NCI-H460 (cell line): ENCODE measurements around the gene NAA15. TPM values are rescaled to one million over a fixed set of nuclear protein-coding genes. Genes with fewer than 3 reads are reported as not detected.
"Not testable (repeated sequence)": the region's sequence is repeated elsewhere in the genome, so short reads cannot be mapped to it uniquely, and the experiment has no call there.

Experiments
- DNase-seq: peaks from one replicate; pipeline ENCODE4 v3.0.0-alpha.2; 2016; ENCODE audit warnings: low read depth; ENCODE audit errors: extremely low read depth
- total RNA-seq: library from RNA; depleted of rRNA; stranded (reverse); fragments of >200 nt; shearing (Covaris generic); gene quantifications from 2 replicates; pipeline ENCODE4 v1.2.3, GENCODE V29; 2014

The NAA15 gene
- total RNA-seq, 1 experiment from 2014 or later, result 45.8 TPM

DNA sequence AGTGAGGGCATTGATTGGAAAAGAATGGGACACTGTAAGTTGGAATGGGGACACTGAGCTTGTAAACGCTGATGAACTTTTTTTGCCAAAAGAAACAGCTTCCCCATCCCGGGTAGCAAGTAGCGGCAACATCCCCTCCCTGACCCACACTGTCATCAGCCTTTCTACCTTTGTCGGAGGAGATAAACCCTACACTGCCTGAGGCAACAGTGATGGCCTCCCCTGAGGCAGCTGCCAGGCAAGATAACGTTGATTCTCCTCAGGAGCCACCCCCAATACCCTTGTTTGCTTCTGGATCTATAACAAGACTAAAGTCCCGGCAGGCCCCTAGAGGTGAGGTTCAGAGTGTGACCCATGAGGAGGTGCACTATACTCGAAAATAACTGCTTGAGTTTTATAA lies 142.4 kb downstream of the NAA15 start:
- DNase-seq, result no peak

GRCh38 chr4:139444881-139445280 lies 143.6 kb downstream of the NAA15 start:
- not testable (repeated sequence) for DNase-seq

- not testable (repeated sequence) for DNase-seq
Observed at GRCh38 chr4:139447078-139447477, 145.8 kb downstream of the NAA15 start.

GRCh38 chr4:139450586-139450985 lies 149.3 kb downstream of the NAA15 start:
- no peak for DNase-seq

GRCh38 chr4:139451997-139452396 lies 150.7 kb downstream of the NAA15 start:
- DNase-seq, result no peak

GRCh38 chr4:139453041-139453370 lies 151.7 kb downstream of the NAA15 start:
- peak; percentile 40 for DNase-seq

- DNase-seq, result peak; percentile 92
Observed at GRCh38 chr4:139453371-139454110, 152.2 kb downstream of the NAA15 start.

DNA sequence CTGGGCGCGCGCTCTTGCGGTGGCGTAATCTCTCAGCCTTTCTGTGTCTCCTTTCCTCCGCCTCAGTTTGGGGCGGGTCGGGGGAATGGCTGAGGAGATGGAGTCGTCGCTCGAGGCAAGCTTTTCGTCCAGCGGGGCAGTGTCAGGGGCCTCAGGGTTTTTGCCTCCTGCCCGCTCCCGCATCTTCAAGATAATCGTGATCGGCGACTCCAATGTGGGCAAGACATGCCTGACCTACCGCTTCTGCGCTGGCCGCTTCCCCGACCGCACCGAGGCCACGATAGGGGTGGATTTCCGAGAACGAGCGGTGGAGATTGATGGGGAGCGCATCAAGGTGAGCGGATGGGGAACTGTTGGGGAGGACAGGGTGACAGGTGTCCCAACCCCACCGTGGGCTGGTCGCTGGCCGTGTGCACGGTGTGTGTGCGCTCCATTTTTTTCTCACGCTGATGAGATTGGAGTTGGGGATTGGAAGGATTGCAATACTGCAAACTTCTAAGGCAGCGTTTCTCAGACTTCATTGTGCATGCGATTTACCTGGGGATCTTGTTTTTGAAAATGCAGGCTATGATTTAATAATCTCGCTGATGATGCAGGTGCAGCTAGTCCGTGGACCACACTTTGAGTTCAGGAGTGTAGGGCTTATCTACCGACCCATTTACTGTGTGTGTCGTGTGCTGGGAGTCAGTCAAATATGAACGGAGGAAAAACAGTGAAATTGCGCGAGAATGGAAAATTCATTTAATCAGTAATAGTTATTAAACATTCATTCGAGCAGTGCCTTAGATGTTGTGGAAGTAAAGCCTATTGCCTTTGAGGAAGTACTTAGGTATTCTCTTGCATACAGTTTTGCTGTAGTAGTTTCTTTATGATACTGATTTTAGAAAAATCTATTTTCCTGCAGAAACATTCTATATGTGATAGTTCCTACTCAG lies 153.1 kb downstream of the NAA15 start, which contains the start of gene RAB33B:
Gene RAB33B (plus strand): TSS at position 11 of the 935 bp plus-strand sequence. CDS start 75 bp downstream, at position 86.
- no peak for DNase-seq

DNA sequence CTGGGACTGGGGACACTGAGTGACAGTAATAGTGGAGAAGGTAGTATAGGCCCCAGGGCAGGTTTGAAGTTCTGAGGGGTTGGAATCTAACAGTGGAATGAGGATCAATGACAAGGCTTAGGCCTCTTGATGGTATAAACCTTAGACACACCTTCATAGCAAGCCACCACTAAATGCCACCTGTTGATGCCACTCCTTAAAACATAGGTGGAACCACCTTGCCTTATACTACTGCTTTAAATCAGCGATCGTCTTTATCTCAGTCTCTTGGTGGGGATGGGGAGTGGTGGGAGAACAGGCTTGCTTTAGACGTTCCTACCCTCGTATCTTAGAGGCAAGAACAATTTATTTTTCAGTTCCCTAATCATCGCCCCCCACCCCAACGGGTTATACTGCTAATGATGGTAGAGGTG lies 153.8 kb downstream of the NAA15 start:
- no peak for DNase-seq

DNA sequence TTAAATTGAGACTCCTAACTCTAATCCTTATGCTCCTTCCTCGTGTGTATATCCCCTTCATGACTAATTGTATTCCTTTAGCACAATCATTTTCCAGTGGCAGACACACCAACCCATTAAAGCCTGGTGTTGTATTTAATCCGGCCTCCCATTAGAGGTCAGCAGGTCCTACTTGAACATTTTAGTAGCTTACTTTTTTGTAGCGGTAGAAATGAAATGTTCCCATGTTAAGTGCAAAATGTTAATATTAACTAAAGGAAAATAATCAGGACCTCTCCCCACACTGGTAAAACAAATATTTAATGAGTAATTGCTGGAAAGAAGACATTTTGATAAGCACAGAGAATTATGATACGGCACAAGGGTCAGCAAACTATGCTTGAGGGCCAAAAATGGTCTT lies 156.0 kb downstream of the NAA15 start:
- no peak for DNase-seq

GRCh38 chr4:139458543-139458942 lies 157.2 kb downstream of the NAA15 start:
- DNase-seq, result no peak

DNA sequence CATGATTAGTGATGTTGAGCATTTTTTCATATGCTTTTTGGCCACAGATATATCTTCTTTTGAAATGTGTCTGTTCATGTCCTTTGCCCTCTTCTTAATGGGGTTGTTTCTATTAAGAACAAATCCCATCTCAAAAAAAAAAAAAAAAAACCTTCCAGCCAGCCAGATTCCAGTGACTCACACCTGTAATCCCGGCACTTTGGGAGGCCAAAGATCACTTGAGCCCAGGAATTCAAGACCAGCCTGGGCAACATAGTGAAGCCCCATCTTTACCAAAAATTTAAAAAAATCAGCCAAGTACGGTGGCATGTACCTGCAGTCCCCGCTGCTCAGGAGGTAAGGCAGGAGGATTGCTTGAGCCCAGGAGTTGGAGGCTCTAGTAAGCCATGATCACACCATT lies 157.7 kb downstream of the NAA15 start:
- DNase-seq, result no peak

GRCh38 chr4:139460565-139460964 lies 159.3 kb downstream of the NAA15 start:
- no peak for DNase-seq

DNA sequence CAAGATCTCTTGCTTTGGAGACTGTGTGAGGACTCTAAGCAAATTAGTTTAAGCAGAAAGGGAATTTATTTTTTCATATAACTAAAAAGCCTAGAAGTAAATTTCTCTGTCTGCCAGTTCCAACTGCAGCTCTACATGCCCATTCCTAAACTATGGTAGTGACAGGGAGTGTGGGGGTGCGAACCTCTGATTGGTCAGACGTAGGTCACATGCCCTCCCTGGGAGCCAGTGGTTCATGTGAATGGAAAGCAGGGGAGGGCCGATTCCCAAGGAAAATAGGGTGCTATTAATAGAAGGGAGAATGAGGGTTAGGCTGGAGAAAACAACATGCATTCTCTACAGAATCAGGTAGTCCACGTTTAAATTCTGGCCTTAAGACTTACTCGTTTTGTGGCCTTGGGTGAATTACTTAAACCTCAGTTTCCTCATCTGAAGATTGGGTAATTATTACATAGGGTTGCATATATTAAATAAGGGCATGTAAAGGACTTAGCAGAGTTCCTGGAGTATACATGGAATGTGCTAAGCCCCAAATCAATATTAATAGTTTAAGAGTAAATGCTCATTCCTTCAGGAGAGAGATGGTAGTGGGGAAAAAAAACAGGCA lies 159.8 kb downstream of the NAA15 start:
- DNase-seq, result no peak

GRCh38 chr4:139464512-139464911 lies 163.2 kb downstream of the NAA15 start:
- not testable (repeated sequence) for DNase-seq

GRCh38 chr4:139465922-139466321 lies 164.6 kb downstream of the NAA15 start:
- no peak for DNase-seq

DNA sequence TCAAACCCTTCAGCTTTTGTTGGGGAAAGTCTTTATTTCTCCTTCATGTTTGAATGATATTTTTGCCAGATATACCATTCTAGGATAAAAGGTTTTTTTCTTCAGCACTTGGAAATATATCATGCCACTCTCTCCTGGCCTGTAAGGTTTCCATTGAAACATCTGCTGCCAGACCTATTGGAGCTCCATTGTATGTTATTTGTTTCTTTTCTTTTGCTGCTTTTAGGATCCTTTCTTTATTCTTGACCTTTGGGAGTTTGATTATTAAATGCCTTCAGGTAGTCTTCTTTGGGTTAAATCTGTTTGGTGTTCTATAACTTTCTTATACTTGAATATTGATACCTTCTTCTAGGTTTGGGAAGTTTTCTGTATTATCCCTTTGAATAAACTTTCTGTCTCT lies 167.5 kb downstream of the NAA15 start:
- not testable (repeated sequence) for DNase-seq

GRCh38 chr4:139469216-139469615 lies 167.9 kb downstream of the NAA15 start:
- no peak for DNase-seq
